Activated naive CD8-positive, alpha-beta T cell treated with anti-CD3 and anti-CD28 coated beads, Interleukin-2, amount 10 ng/mL, durations not matched to agents 7 days and 5 days (primary cell): ENCODE results near the gene C13orf42. TPM values are rescaled to one million over a fixed set of nuclear protein-coding genes. Genes with fewer than 3 reads are reported as not detected.
"Not testable (repeated sequence)": the region's sequence is repeated elsewhere in the genome, so short reads cannot be mapped to it uniquely, and the experiment has no call there.

Experiments
- ATAC-seq: fragments of 150-1000 bp; cut with Tn5 transposase; one replicate; pipeline ENCODE4 v1.10.0; 2021; ENCODE audit warnings: low read depth, moderate library complexity
- POLR2A ChIA-PET: fragments of 350-600 bp; sonication (Branson Sonifier 250); formaldehyde crosslinking; loops from one replicate; lab custom pipeline; 2021; ENCODE audit warnings: antibody characterized with exemption; lab: Charles Lee
- DNase-seq: peaks from one replicate; pipeline ENCODE4 v3.0.0; 2021
- H3K27ac Mint-ChIP-seq: one replicate; pipeline ENCODE4 v1.8.0; 2022; ENCODE audit warnings: mild to moderate bottlenecking, mixed read lengths
- H3K27me3 Mint-ChIP-seq: one replicate; pipeline ENCODE4 v1.8.0; 2022; ENCODE audit warnings: mild to moderate bottlenecking, moderate library complexity, mixed read lengths
- H3K36me3 Mint-ChIP-seq: one replicate; pipeline ENCODE4 v1.8.0; 2021; ENCODE audit warnings: mild to moderate bottlenecking, mixed read lengths
- H3K4me1 Mint-ChIP-seq: one replicate; pipeline ENCODE4 v1.8.0; 2021; ENCODE audit warnings: mixed read lengths
- H3K4me3 Mint-ChIP-seq: one replicate; pipeline ENCODE4 v1.8.0; 2022; ENCODE audit warnings: mild to moderate bottlenecking, moderate library complexity, mixed read lengths
- H3K9me3 Mint-ChIP-seq: one replicate; pipeline ENCODE4 v1.8.0; 2021; ENCODE audit warnings: mixed read lengths
- total RNA-seq, 2 experiments: library from RNA; stranded (reverse); gene quantifications; one replicate each; pipeline ENCODE4 v1.2.3, GENCODE V29; 2021

C13orf42 gene
- total RNA-seq, 2 experiments from 2014 or later, result not detected

GRCh38 chr13:51111997-51112396, 923 bp upstream of the C13orf42 start:
- peaks cover 4% of the 10 kb centered on the region for H3K27me3 Mint-ChIP-seq
- no peaks in the 10 kb centered on the region for H3K4me1 Mint-ChIP-seq
- no peaks in the 10 kb centered on the region for H3K36me3 Mint-ChIP-seq
- H3K27ac Mint-ChIP-seq, result no peak overlapping the region
- POLR2A ChIA-PET, result no interaction called here
- ATAC-seq (no peak), DNase-seq (no peak)
- no peak overlapping the region for H3K4me3 Mint-ChIP-seq
- no peaks in the 10 kb centered on the region for H3K9me3 Mint-ChIP-seq

GRCh38 chr13:51107996-51108395, 3.1 kb downstream of the C13orf42 start:
- no peaks in the 10 kb centered on the region for H3K4me1 Mint-ChIP-seq
- no peaks in the 10 kb centered on the region for H3K36me3 Mint-ChIP-seq
- POLR2A ChIA-PET, result no interaction called here
- no peak overlapping the region for H3K27ac Mint-ChIP-seq
- DNase-seq (no peak), ATAC-seq (no peak)
- H3K4me3 Mint-ChIP-seq, result no peak overlapping the region
- H3K27me3 Mint-ChIP-seq, result peaks cover 7% of the 10 kb centered on the region
- H3K9me3 Mint-ChIP-seq, result no peaks in the 10 kb centered on the region

GRCh38 chr13:51105046-51105445, 6.0 kb downstream of the C13orf42 start:
- Mint-ChIP-seq H3K9me3 (no peaks in the 10 kb centered on the region), H3K36me3 (no peaks in the 10 kb centered on the region), H3K27ac (no peak overlapping the region), H3K4me3 (no peak overlapping the region), H3K27me3 (peaks cover 15% of the 10 kb centered on the region), H3K4me1 (no peaks in the 10 kb centered on the region)
- POLR2A ChIA-PET, result no interaction called here
- ATAC-seq (no peak), DNase-seq (no peak)

- Mint-ChIP-seq H3K27me3 (peaks cover 32% of the 10 kb centered on the region), H3K27ac (no peak overlapping the region), H3K4me1 (no peaks in the 10 kb centered on the region), H3K36me3 (no peaks in the 10 kb centered on the region), H3K9me3 (no peaks in the 10 kb centered on the region), H3K4me3 (no peak overlapping the region)
- DNase-seq (no peak), ATAC-seq (no peak)
- POLR2A ChIA-PET, result no interaction called here
Measured at GRCh38 chr13:51101636-51102235, 9.3 kb downstream of the C13orf42 start.

GRCh38 chr13:51097353-51098043, 13.6 kb downstream of the C13orf42 start:
- ATAC-seq (no peak), DNase-seq (no peak)
- Mint-ChIP-seq H3K27ac (no peak overlapping the region), H3K4me3 (no peak overlapping the region), H3K4me1 (no peaks in the 10 kb centered on the region), H3K9me3 (no peaks in the 10 kb centered on the region), H3K36me3 (no peaks in the 10 kb centered on the region), H3K27me3 (peaks cover 37% of the 10 kb centered on the region)
- POLR2A ChIA-PET, result no interaction called here

- H3K27ac Mint-ChIP-seq, result no peak overlapping the region
- DNase-seq (no peak), ATAC-seq (no peak)
- no peaks in the 10 kb centered on the region for H3K36me3 Mint-ChIP-seq
- H3K4me3 Mint-ChIP-seq, result no peak overlapping the region
- peaks cover 45% of the 10 kb centered on the region for H3K27me3 Mint-ChIP-seq
- H3K9me3 Mint-ChIP-seq, result no peaks in the 10 kb centered on the region
- POLR2A ChIA-PET, result no interaction called here
- no peaks in the 10 kb centered on the region for H3K4me1 Mint-ChIP-seq
Measured at GRCh38 chr13:51096131-51096530, 14.9 kb downstream of the C13orf42 start.

GRCh38 chr13:51093574-51093973, 17.5 kb downstream of the C13orf42 start:
- ATAC-seq (no peak), DNase-seq (no peak)
- no peak overlapping the region for H3K4me3 Mint-ChIP-seq
- H3K27me3 Mint-ChIP-seq, result peaks cover 50% of the 10 kb centered on the region
- no peaks in the 10 kb centered on the region for H3K9me3 Mint-ChIP-seq
- H3K36me3 Mint-ChIP-seq, result no peaks in the 10 kb centered on the region
- H3K4me1 Mint-ChIP-seq, result no peaks in the 10 kb centered on the region
- no peak overlapping the region for H3K27ac Mint-ChIP-seq
- POLR2A ChIA-PET, result no interaction called here

GRCh38 chr13:51091839-51092238, 19.2 kb downstream of the C13orf42 start:
- Mint-ChIP-seq H3K36me3 (no peaks in the 10 kb centered on the region), H3K9me3 (no peaks in the 10 kb centered on the region), H3K27ac (no peak overlapping the region), H3K4me3 (no peak overlapping the region), H3K4me1 (no peaks in the 10 kb centered on the region), H3K27me3 (peaks cover 46% of the 10 kb centered on the region)
- no peak for ATAC-seq
- no peak for DNase-seq
- POLR2A ChIA-PET, result no interaction called here

GRCh38 chr13:51083706-51084105, 27.4 kb downstream of the C13orf42 start:
- ATAC-seq (no peak), DNase-seq (no peak)
- no peaks in the 10 kb centered on the region for H3K36me3 Mint-ChIP-seq
- POLR2A ChIA-PET, result no interaction called here
- H3K4me3 Mint-ChIP-seq, result no peak overlapping the region
- no peak overlapping the region for H3K27ac Mint-ChIP-seq
- no peaks in the 10 kb centered on the region for H3K4me1 Mint-ChIP-seq
- no peaks in the 10 kb centered on the region for H3K9me3 Mint-ChIP-seq
- H3K27me3 Mint-ChIP-seq, result peaks cover 6% of the 10 kb centered on the region

- H3K9me3 Mint-ChIP-seq, ATAC-seq, POLR2A ChIA-PET, DNase-seq, H3K27me3 Mint-ChIP-seq, H3K4me1 Mint-ChIP-seq, H3K4me3 Mint-ChIP-seq, H3K36me3 Mint-ChIP-seq, H3K27ac Mint-ChIP-seq: not testable (repeated sequence)
Measured at GRCh38 chr13:51080478-51081065, 30.5 kb downstream of the C13orf42 start.

GRCh38 chr13:51071493-51071892, 39.6 kb downstream of the C13orf42 start:
- Mint-ChIP-seq H3K4me1 (peaks cover 23% of the 10 kb centered on the region), H3K9me3 (no peaks in the 10 kb centered on the region), H3K36me3 (no peaks in the 10 kb centered on the region), H3K27me3 (peaks cover 13% of the 10 kb centered on the region), H3K27ac (no peak overlapping the region), H3K4me3 (no peak overlapping the region)
- ATAC-seq (no peak), DNase-seq (no peak)
- POLR2A ChIA-PET, result no interaction called here

- Mint-ChIP-seq H3K4me3 (peak overlapping the region; percentile 41), H3K9me3 (no peaks in the 10 kb centered on the region), H3K27me3 (peaks cover 7% of the 10 kb centered on the region), H3K4me1 (peaks cover 27% of the 10 kb centered on the region), H3K27ac (peak overlapping the region; percentile 46), H3K36me3 (no peaks in the 10 kb centered on the region)
- ATAC-seq (peak; percentile 84), DNase-seq (peak; percentile 84)
- POLR2A ChIA-PET, result interaction anchor here (0.7 to 1.4 kb wide), 3 partner anchors 158 to 1092 kb away, joined by 3 to 5 read pairs (median 4); no protein-coding TSS in a partner anchor
Measured at GRCh38 chr13:51070005-51070649, 40.9 kb downstream of the C13orf42 start.

GRCh38 chr13:51068501-51068900, 42.6 kb downstream of the C13orf42 start:
- Mint-ChIP-seq H3K4me3 (no peak overlapping the region), H3K27me3 (peaks cover 4% of the 10 kb centered on the region), H3K36me3 (no peaks in the 10 kb centered on the region), H3K27ac (no peak overlapping the region), H3K4me1 (peaks cover 27% of the 10 kb centered on the region), H3K9me3 (no peaks in the 10 kb centered on the region)
- ATAC-seq (no peak), DNase-seq (no peak)
- POLR2A ChIA-PET, result interaction anchor here (0.6 to 1.4 kb wide), 2 partner anchors 1070 to 1090 kb away, joined by 3 to 4 read pairs; no protein-coding TSS in a partner anchor
